Endothelial cell (in vitro differentiated cells): ENCODE data around the gene MTR. TPM values are rescaled to one million over a fixed set of nuclear protein-coding genes. Genes with fewer than 3 reads are reported as not detected.

ENCODE experiments used
- DNase-seq: peaks from one replicate; pipeline ENCODE4 v3.0.0; 2021; ENCODE audit warnings: low spot score
- H3K27ac Mint-ChIP-seq: one replicate; pipeline ENCODE4 v1.8.0; 2021; ENCODE audit warnings: mixed read lengths, inconsistent platforms; ENCODE audit not compliant: unreplicated experiment
- H3K27me3 Mint-ChIP-seq: one replicate; pipeline ENCODE4 v1.8.0; 2021; ENCODE audit warnings: mild to moderate bottlenecking, moderate library complexity, mixed read lengths, inconsistent platforms; ENCODE audit not compliant: unreplicated experiment
- H3K36me3 Mint-ChIP-seq: one replicate; pipeline ENCODE4 v1.8.0; 2021; ENCODE audit warnings: mild to moderate bottlenecking, low read depth, mixed read lengths, inconsistent platforms; ENCODE audit not compliant: unreplicated experiment
- H3K4me1 Mint-ChIP-seq: one replicate; pipeline ENCODE4 v1.8.0; 2021; ENCODE audit warnings: mild to moderate bottlenecking, mixed read lengths, inconsistent platforms; ENCODE audit not compliant: unreplicated experiment
- H3K4me3 Mint-ChIP-seq: one replicate; pipeline ENCODE4 v1.8.0; 2021; ENCODE audit warnings: mild to moderate bottlenecking, mixed read lengths, inconsistent platforms; ENCODE audit not compliant: unreplicated experiment
- H3K9me3 Mint-ChIP-seq: one replicate; pipeline ENCODE4 v1.8.0; 2021; ENCODE audit warnings: mixed read lengths, inconsistent platforms; ENCODE audit not compliant: unreplicated experiment
- CTCF ChIP-seq: fragments of 200-600 bp; sonication (generic); IDR thresholded peaks from one replicate; pipeline ENCODE4 v1.5.0; 2021; ENCODE audit warnings: antibody characterized with exemption; ENCODE audit not compliant: unreplicated experiment
- total RNA-seq: library from RNA; stranded (reverse); fragmentation: NEBNext Ultra II Directional; extraction: Animal tissue kit (Norgen Biotek cat#: 25700); gene quantifications from one replicate; pipeline ENCODE4 v1.2.1, GENCODE V29; 2021; ENCODE audit not compliant: unreplicated experiment

The MTR gene
- total RNA-seq, 1 donor from 2014 or later = 44.5 TPM

GRCh38 chr1:236951672-236952071 is 156.6 kb downstream of the MTR start:
- no peaks in the 10 kb centered on the region for H3K9me3 Mint-ChIP-seq
- no peak overlapping the region for H3K27ac Mint-ChIP-seq
- no peaks in the 10 kb centered on the region for H3K27me3 Mint-ChIP-seq
- no peak for DNase-seq
- H3K4me3 Mint-ChIP-seq = no peak overlapping the region
- no peaks in the 10 kb centered on the region for H3K36me3 Mint-ChIP-seq
- peaks cover 7% of the 10 kb centered on the region for H3K4me1 Mint-ChIP-seq
- no peak for TF ChIP-seq CTCF

GRCh38 chr1:236952246-236953003 is 157.3 kb downstream of the MTR start:
- no peaks in the 10 kb centered on the region for H3K27me3 Mint-ChIP-seq
- no peak overlapping the region for H3K4me3 Mint-ChIP-seq
- H3K27ac Mint-ChIP-seq = no peak overlapping the region
- H3K4me1 Mint-ChIP-seq = peaks cover 6% of the 10 kb centered on the region
- no peaks in the 10 kb centered on the region for H3K36me3 Mint-ChIP-seq
- H3K9me3 Mint-ChIP-seq = no peaks in the 10 kb centered on the region
- no peak for DNase-seq
- TF ChIP-seq CTCF = no peak

- Mint-ChIP-seq H3K4me1 (peaks cover 1% of the 10 kb centered on the region), H3K27me3 (no peaks in the 10 kb centered on the region), H3K36me3 (peaks cover under 1% of the 10 kb centered on the region), H3K27ac (no peak overlapping the region), H3K4me3 (no peak overlapping the region), H3K9me3 (no peaks in the 10 kb centered on the region)
- no peak for TF ChIP-seq CTCF
- no peak for DNase-seq
Observed at GRCh38 chr1:236953151-236953700, 158.1 kb downstream of the MTR start.

Other genes starting within 250 kb of the MTR start
- gene HEATR1, start 190.8 kb upstream of the MTR start, total RNA-seq = 33.3 TPM
- 0.21 TPM for gene ACTN2, start 108.8 kb upstream of the MTR start, total RNA-seq
- not detected for gene MT1HL1, start 209.1 kb downstream of the MTR start, total RNA-seq
- gene RYR2, start 246.9 kb downstream of the MTR start, total RNA-seq = 5.4 TPM